ENCODE measurements around the gene FGF14.

The FGF14 gene

GRCh38 chr13:102395174-102395573 lies 6.7 kb downstream of the FGF14 start:
- Histone ChIP-seq H3K4me1 (ENCODE audit: control insufficient read depth in 1 of 2, insufficient read depth in 2 of 2, low read length in 2 of 2) (peaks cover 3 to 20% of the 10 kb centered on the region in 2 donors), H3K4me3 (ENCODE audit: low read depth in 1 of 2, low read length in 2 of 2) (peak overlapping the region; percentile 78 to 97), H3K36me3 (ENCODE audit: control insufficient read depth in 1 of 2, insufficient read depth in 2 of 2, low read length in 2 of 2) (no peaks in the 10 kb centered on the region), H3K27me3 (ENCODE audit: low read depth, low read length) (no peaks in the 10 kb centered on the region), H3K27ac (ENCODE audit: low read length) (peak overlapping the region; percentile 67), H3K9me3 (ENCODE audit: control insufficient read depth in 1 of 2, low read length in 2 of 2) (no peaks in the 10 kb centered on the region)

GRCh38 chr13:102394158-102395053 lies 7.4 kb downstream of the FGF14 start:
- Histone ChIP-seq H3K9me3 (ENCODE audit: control insufficient read depth in 1 of 2, low read length in 2 of 2) (no peaks in the 10 kb centered on the region), H3K27me3 (ENCODE audit: low read depth, low read length) (no peaks in the 10 kb centered on the region), H3K4me1 (ENCODE audit: control insufficient read depth in 1 of 2, insufficient read depth in 2 of 2, low read length in 2 of 2) (peaks cover 1 to 12% of the 10 kb centered on the region in 2 donors), H3K4me3 (ENCODE audit: low read depth in 1 of 2, low read length in 2 of 2) (peak overlapping the region; percentile 78 to 97), H3K27ac (ENCODE audit: low read length) (peak overlapping the region; percentile 67), H3K36me3 (ENCODE audit: control insufficient read depth in 1 of 2, insufficient read depth in 2 of 2, low read length in 2 of 2) (no peaks in the 10 kb centered on the region)

GRCh38 chr13:102392481-102393209 lies 9.2 kb downstream of the FGF14 start:
- H3K9me3 ChIP-seq (ENCODE audit: control insufficient read depth in 1 of 2, low read length in 2 of 2), result no peaks in the 10 kb centered on the region
- no peak overlapping the region for H3K4me3 ChIP-seq (ENCODE audit: low read depth in 1 of 2, low read length in 2 of 2)
- no peak overlapping the region for H3K27ac ChIP-seq (ENCODE audit: low read length)
- H3K4me1 ChIP-seq (ENCODE audit: control insufficient read depth in 1 of 2, insufficient read depth in 2 of 2, low read length in 2 of 2), result peaks cover 0 to 10% of the 10 kb centered on the region in 2 donors
- no peaks in the 10 kb centered on the region for H3K36me3 ChIP-seq (ENCODE audit: control insufficient read depth in 1 of 2, insufficient read depth in 2 of 2, low read length in 2 of 2)
- no peaks in the 10 kb centered on the region for H3K27me3 ChIP-seq (ENCODE audit: low read depth, low read length)

DNA sequence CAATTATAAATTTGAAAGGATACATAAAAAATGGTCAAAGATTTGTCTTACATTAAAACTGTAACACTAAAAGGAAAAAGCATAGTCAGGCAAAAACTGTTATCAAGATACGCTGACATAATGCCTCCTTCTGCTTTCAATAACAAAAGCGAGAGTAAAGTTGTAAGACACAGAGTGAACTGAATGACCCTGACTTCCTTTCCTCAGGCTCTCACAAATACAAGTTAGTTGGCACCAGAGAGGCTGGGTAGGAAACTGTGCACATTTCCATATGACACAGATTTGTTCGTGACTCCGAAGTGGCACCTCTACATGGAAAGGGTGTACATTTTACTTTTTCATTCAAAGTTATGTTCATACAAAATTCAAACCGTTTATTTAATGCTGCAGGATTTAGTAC lies 15.4 kb downstream of the FGF14 start:
- no peaks in the 10 kb centered on the region for H3K9me3 ChIP-seq (ENCODE audit: control insufficient read depth in 1 of 2, low read length in 2 of 2)
- no peaks in the 10 kb centered on the region for H3K4me1 ChIP-seq (ENCODE audit: control insufficient read depth in 1 of 2, insufficient read depth in 2 of 2, low read length in 2 of 2)
- no peaks in the 10 kb centered on the region for H3K27me3 ChIP-seq (ENCODE audit: low read depth, low read length)
- no peaks in the 10 kb centered on the region for H3K36me3 ChIP-seq (ENCODE audit: control insufficient read depth in 1 of 2, insufficient read depth in 2 of 2, low read length in 2 of 2)
- no peak overlapping the region for H3K27ac ChIP-seq (ENCODE audit: low read length)
- no peak overlapping the region for H3K4me3 ChIP-seq (ENCODE audit: low read depth in 1 of 2, low read length in 2 of 2)

DNA sequence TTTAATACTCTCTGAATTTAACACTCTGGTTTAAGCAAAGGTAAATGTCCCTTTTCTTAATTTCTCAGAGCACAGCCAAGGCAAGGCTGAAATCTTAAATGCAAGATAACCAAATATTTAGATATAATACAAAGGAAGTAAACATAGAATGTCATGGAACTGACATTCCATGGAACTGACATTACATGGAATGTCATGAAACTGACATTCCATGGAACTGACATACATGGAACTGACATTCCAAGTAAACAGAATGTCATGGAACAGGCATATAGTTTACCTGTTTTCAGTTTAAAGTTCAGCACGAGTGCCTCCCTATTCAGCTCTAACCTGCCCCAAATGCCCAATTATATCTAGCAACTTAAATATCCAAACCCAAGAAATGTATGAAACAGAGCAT lies 21.8 kb downstream of the FGF14 start:
- Histone ChIP-seq H3K36me3 (ENCODE audit: control insufficient read depth in 1 of 2, insufficient read depth in 2 of 2, low read length in 2 of 2) (no peaks in the 10 kb centered on the region), H3K27me3 (ENCODE audit: low read depth, low read length) (no peaks in the 10 kb centered on the region), H3K4me1 (ENCODE audit: control insufficient read depth in 1 of 2, insufficient read depth in 2 of 2, low read length in 2 of 2) (no peaks in the 10 kb centered on the region), H3K4me3 (ENCODE audit: low read depth in 1 of 2, low read length in 2 of 2) (no peak overlapping the region), H3K27ac (ENCODE audit: low read length) (no peak overlapping the region), H3K9me3 (ENCODE audit: control insufficient read depth in 1 of 2, low read length in 2 of 2) (no peaks in the 10 kb centered on the region)

- Histone ChIP-seq H3K9me3 (ENCODE audit: control insufficient read depth in 1 of 2, low read length in 2 of 2) (no peaks in the 10 kb centered on the region), H3K27me3 (ENCODE audit: low read depth, low read length) (no peaks in the 10 kb centered on the region), H3K4me3 (ENCODE audit: low read depth in 1 of 2, low read length in 2 of 2) (no peak overlapping the region), H3K36me3 (ENCODE audit: control insufficient read depth in 1 of 2, insufficient read depth in 2 of 2, low read length in 2 of 2) (no peaks in the 10 kb centered on the region), H3K4me1 (ENCODE audit: control insufficient read depth in 1 of 2, insufficient read depth in 2 of 2, low read length in 2 of 2) (no peaks in the 10 kb centered on the region), H3K27ac (ENCODE audit: low read length) (no peak overlapping the region)
Observed at GRCh38 chr13:102376318-102376717, 25.5 kb downstream of the FGF14 start.

DNA sequence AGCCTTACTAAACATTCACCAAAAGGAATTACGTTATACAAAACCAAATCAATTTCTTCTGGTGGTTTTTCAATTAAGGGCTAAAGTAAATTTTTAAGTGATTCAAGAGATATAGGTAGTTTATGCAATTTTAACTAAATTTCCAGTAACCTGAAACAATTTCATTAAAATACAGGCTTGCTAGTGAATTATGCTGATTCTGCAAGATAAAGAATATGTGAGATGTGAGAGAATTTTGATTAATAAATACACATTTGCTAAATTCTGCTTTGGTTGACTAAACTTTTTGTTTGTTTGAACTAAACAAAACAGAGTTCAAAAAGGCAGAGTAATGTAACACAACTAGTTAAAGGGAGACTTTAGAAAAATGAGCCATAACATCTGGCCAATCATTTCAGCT lies 27.1 kb downstream of the FGF14 start:
- H3K27me3 ChIP-seq (ENCODE audit: low read depth, low read length), result no peaks in the 10 kb centered on the region
- no peak overlapping the region for H3K27ac ChIP-seq (ENCODE audit: low read length)
- no peaks in the 10 kb centered on the region for H3K4me1 ChIP-seq (ENCODE audit: control insufficient read depth in 1 of 2, insufficient read depth in 2 of 2, low read length in 2 of 2)
- no peaks in the 10 kb centered on the region for H3K9me3 ChIP-seq (ENCODE audit: control insufficient read depth in 1 of 2, low read length in 2 of 2)
- no peak overlapping the region for H3K4me3 ChIP-seq (ENCODE audit: low read depth in 1 of 2, low read length in 2 of 2)
- no peaks in the 10 kb centered on the region for H3K36me3 ChIP-seq (ENCODE audit: control insufficient read depth in 1 of 2, insufficient read depth in 2 of 2, low read length in 2 of 2)

DNA sequence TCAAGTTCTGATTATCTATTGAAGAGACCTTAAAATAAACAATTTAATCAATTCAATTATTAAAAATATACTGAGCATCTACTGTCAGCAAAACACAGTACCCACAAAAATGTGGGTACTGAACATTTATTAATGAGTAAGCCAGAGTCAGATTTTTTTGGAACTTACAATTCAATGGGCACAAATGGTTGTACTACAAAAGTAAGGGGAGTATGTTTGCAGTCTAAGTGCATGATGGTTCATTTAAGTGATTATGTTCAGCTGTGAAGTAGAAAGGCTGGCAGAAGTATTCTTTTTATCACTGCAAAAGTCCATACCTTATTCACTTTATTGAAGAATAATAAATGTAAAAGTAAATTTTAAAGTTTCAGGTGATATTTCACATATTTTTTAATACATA lies 27.6 kb downstream of the FGF14 start:
- Histone ChIP-seq H3K36me3 (ENCODE audit: control insufficient read depth in 1 of 2, insufficient read depth in 2 of 2, low read length in 2 of 2) (no peaks in the 10 kb centered on the region), H3K4me1 (ENCODE audit: control insufficient read depth in 1 of 2, insufficient read depth in 2 of 2, low read length in 2 of 2) (no peaks in the 10 kb centered on the region), H3K9me3 (ENCODE audit: control insufficient read depth in 1 of 2, low read length in 2 of 2) (no peaks in the 10 kb centered on the region), H3K27me3 (ENCODE audit: low read depth, low read length) (no peaks in the 10 kb centered on the region), H3K27ac (ENCODE audit: low read length) (no peak overlapping the region), H3K4me3 (ENCODE audit: low read depth in 1 of 2, low read length in 2 of 2) (no peak overlapping the region)

GRCh38 chr13:102373221-102373620 lies 28.6 kb downstream of the FGF14 start:
- Histone ChIP-seq H3K27me3 (ENCODE audit: low read depth, low read length) (no peaks in the 10 kb centered on the region), H3K27ac (ENCODE audit: low read length) (no peak overlapping the region), H3K4me1 (ENCODE audit: control insufficient read depth in 1 of 2, insufficient read depth in 2 of 2, low read length in 2 of 2) (no peaks in the 10 kb centered on the region), H3K4me3 (ENCODE audit: low read depth in 1 of 2, low read length in 2 of 2) (no peak overlapping the region), H3K36me3 (ENCODE audit: control insufficient read depth in 1 of 2, insufficient read depth in 2 of 2, low read length in 2 of 2) (no peaks in the 10 kb centered on the region), H3K9me3 (ENCODE audit: control insufficient read depth in 1 of 2, low read length in 2 of 2) (no peaks in the 10 kb centered on the region)

DNA sequence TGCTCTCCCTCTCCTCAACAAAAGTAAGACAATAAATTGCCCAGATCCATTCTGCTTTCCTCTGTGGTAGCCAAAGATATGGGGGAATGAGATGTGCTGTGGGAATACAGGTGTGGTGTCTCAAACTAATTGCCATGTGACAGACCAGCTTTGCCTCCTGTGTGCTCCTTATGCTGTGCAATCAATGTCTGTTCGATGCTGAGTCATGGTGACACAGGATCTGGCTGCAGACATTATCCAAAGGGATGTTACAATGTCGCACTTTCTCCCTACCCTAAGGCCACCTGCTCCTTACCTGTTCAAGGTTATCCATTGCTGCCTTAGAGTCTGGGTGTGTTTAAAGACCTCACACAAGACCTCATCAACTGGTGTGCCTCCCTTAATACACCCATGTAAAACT lies 32.5 kb downstream of the FGF14 start:
- Histone ChIP-seq H3K27me3 (ENCODE audit: low read depth, low read length) (no peaks in the 10 kb centered on the region), H3K36me3 (ENCODE audit: control insufficient read depth in 1 of 2, insufficient read depth in 2 of 2, low read length in 2 of 2) (no peaks in the 10 kb centered on the region), H3K9me3 (ENCODE audit: control insufficient read depth in 1 of 2, low read length in 2 of 2) (no peaks in the 10 kb centered on the region), H3K27ac (ENCODE audit: low read length) (no peak overlapping the region), H3K4me1 (ENCODE audit: control insufficient read depth in 1 of 2, insufficient read depth in 2 of 2, low read length in 2 of 2) (no peaks in the 10 kb centered on the region), H3K4me3 (ENCODE audit: low read depth in 1 of 2, low read length in 2 of 2) (no peak overlapping the region)

DNA sequence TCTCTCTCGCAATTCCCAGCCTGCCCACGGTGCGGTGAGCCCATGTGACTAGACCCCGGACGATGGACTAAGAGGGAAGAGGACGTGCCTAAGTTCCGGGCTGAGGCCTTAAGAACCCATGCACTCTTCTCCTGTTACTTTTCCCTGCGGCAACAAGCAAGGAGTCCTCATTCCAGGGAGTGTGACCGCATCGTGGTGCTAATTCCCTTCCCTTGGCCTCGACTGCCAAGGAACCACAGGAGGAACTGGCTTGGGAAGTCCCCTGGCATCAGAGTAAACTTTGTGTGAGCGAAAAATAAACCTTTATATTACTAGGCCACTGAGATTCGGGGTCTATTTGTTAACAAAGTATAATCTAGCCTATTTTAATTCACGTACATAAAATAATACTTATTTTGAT lies 34.0 kb downstream of the FGF14 start:
- no peaks in the 10 kb centered on the region for H3K9me3 ChIP-seq (ENCODE audit: control insufficient read depth in 1 of 2, low read length in 2 of 2)
- no peaks in the 10 kb centered on the region for H3K27me3 ChIP-seq (ENCODE audit: low read depth, low read length)
- no peak overlapping the region for H3K27ac ChIP-seq (ENCODE audit: low read length)
- H3K4me1 ChIP-seq (ENCODE audit: control insufficient read depth in 1 of 2, insufficient read depth in 2 of 2, low read length in 2 of 2), result no peaks in the 10 kb centered on the region
- no peaks in the 10 kb centered on the region for H3K36me3 ChIP-seq (ENCODE audit: control insufficient read depth in 1 of 2, insufficient read depth in 2 of 2, low read length in 2 of 2)
- no peak overlapping the region for H3K4me3 ChIP-seq (ENCODE audit: low read depth in 1 of 2, low read length in 2 of 2)

Measured in muscle layer of duodenum (tissue), 2 donors.